ES-I3 (cell line): ENCODE measurements around the gene SYNE1.

Experiments
- H3K36me3 ChIP-seq: 2 replicates; pipeline ENCODE4 v1.6.1; 2013; ENCODE audit warnings: mild to moderate bottlenecking, low read length, control low read depth, moderate library complexity; ENCODE audit not compliant: insufficient read depth
- H3K4me1 ChIP-seq: 2 replicates; pipeline ENCODE4 v1.6.1; 2013; ENCODE audit warnings: mild to moderate bottlenecking, control low read depth, low read length; ENCODE audit not compliant: insufficient read depth
- H3K9ac ChIP-seq: 2 replicates; pipeline ENCODE4 v1.6.1; 2013; ENCODE audit warnings: low read depth, mild to moderate bottlenecking, low read length, moderate library complexity
- H3K9me3 ChIP-seq: 2 replicates; pipeline ENCODE4 v1.6.1; 2013; ENCODE audit warnings: mild to moderate bottlenecking, low read length, moderate library complexity; ENCODE audit not compliant: control insufficient read depth, insufficient read depth

SYNE1 gene

DNA sequence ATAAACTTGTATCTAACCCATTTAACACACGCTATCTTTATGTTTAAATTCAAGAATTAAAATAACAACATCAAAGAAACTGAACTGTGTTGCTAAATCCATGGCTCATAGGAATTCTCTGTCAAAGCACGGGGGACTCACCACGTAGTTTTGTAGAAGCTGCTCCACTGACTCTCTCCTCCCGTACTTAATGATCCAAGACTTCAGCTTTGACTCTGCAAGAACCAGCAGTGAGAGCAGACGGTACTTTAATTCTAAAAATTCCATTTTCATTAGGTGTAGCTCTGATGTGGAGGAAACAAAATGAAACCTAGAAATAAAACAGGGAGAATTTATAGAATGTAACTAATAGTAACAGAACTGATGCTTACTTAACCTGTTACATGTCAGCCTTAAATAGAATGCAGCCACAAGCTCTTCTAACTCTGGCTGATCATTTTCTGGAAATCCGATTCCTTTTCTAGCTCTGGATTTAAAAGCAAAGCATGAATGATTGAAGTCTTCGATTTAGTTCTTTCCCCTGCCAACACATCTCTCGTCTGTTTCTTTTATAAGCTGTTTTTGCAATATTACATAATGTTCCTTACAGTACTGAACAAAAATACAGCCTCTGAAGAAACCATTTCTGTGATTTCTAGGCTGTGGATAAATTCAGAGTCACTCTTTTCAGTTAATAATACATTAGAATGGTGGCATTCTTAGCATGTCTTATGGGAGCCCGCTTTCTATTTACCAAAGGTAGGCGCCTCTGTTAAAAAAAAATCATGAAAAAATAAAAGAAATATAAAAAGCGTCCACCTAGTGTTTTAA is 165.5 kb downstream of the SYNE1 start:
- Histone ChIP-seq H3K36me3 (no peaks in the 10 kb centered on the region), H3K9me3 (no peaks in the 10 kb centered on the region), H3K9ac (no peak overlapping the region), H3K4me1 (no peaks in the 10 kb centered on the region)

- no peaks in the 10 kb centered on the region for H3K36me3 ChIP-seq
- no peak overlapping the region for H3K9ac ChIP-seq
- no peaks in the 10 kb centered on the region for H3K9me3 ChIP-seq
- H3K4me1 ChIP-seq = no peaks in the 10 kb centered on the region
These were observed 174.0 kb downstream of the SYNE1 start for GRCh38 chr6:152463164-152463563.

DNA sequence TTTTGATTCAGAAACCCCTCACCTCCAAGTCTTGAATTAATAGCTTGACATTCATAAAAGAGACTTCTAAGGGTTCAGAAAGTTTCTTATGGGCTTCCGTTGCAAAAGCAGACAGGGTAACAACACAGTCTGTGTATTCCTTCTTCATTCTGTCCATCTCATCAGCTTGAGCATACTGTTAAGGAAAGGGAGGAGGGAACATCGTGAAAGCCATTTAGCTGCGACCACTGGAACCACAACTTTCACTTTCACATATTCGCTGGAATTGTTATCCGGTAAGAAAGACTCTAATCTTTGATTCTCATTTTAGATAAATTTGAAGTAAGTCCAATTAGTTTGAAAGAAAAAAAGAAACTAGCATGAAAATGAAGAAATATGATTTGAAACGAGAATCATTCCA is 174.4 kb downstream of the SYNE1 start:
- Histone ChIP-seq H3K36me3 (no peaks in the 10 kb centered on the region), H3K4me1 (no peaks in the 10 kb centered on the region), H3K9me3 (no peaks in the 10 kb centered on the region), H3K9ac (no peak overlapping the region)

DNA sequence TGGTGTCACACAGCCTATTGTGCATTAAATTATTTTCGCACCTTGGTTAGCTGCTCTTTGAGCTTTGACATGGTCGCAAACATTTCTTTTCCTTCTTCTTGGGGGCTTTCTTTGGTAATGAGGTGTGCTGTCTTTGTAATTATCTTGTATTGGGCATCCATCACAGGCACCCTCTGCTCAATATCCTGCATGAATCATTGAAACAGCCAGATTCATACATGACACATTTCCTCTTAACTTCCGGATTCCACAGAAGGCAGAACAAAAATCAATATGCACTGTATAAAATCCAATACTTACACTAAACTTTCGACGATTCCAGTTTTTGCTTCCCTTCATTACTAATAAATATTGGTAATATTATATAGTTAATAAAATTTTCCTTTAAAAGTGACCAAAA is 175.6 kb downstream of the SYNE1 start:
- Histone ChIP-seq H3K36me3 (no peaks in the 10 kb centered on the region), H3K9me3 (no peaks in the 10 kb centered on the region), H3K4me1 (no peaks in the 10 kb centered on the region), H3K9ac (no peak overlapping the region)

DNA sequence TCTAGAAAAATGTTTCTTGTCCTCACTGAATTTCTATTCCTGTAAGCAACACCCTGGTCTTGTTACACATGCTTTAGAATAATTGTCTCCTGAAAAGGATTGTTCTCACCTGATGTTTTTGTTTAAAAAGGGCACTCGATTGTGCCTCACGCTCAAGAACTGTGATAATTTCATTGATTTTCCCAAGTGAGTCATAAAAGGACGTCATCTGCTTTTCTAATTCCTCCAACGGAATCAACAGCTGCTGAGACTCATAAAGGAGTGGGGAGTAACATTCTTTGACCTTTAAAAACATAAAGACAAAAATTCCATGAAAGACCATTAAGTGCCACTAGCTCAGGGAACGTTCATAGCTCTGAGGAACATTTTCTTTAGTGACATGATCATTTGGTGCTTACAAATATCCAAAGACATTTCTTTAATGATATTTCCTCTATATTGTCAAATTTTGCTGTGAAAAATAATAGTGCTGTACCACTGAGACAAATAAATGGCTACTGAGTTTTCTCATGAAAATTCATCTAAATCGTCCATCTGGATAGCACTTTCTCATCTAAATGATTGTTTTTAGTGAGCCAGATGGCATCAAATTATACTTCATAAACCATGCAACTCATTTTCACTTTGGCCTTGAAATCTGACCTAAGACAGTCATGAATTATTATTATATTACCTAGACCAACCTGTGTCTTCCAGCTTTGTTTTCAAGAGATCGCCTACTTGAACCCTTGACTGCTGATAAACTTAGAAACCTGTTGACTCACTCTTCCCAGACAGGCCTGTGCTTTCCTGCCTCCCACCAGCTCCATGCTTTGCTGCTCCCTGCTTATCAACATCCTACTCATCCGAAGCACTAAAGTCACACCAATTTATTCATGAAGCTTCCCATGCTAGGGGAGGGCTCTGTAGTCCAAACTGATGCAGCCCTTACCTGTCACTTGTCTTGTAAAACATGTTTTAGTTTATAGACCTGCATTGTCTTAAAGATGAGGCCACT is 178.2 kb downstream of the SYNE1 start:
- no peaks in the 10 kb centered on the region for H3K9me3 ChIP-seq
- no peaks in the 10 kb centered on the region for H3K4me1 ChIP-seq
- H3K9ac ChIP-seq = no peak overlapping the region
- H3K36me3 ChIP-seq = no peaks in the 10 kb centered on the region

- Histone ChIP-seq H3K4me1 (no peaks in the 10 kb centered on the region), H3K9me3 (no peaks in the 10 kb centered on the region), H3K36me3 (no peaks in the 10 kb centered on the region), H3K9ac (no peak overlapping the region)
These were observed 179.1 kb downstream of the SYNE1 start for GRCh38 chr6:152457949-152458624.

DNA sequence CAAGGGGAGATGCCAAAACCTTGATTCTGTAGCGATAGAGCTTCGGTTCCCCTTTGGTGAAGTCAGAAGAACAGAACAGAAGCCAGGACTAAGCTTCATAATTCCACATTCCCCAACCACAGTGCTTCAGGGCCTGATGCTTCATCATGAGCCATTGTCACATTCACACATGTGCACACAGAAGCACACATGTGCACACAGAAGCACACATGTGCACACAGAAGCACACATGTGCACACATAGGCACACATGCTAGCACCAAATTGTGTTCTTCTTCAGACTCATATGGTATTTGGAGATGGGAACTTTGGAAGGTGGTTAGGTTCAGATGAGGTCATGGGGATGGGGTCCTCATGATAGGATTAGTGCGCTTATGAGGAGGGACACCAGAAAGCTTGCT is 183.2 kb downstream of the SYNE1 start:
- Histone ChIP-seq H3K9me3 (no peaks in the 10 kb centered on the region), H3K36me3 (no peaks in the 10 kb centered on the region), H3K9ac (no peak overlapping the region), H3K4me1 (no peaks in the 10 kb centered on the region)

DNA sequence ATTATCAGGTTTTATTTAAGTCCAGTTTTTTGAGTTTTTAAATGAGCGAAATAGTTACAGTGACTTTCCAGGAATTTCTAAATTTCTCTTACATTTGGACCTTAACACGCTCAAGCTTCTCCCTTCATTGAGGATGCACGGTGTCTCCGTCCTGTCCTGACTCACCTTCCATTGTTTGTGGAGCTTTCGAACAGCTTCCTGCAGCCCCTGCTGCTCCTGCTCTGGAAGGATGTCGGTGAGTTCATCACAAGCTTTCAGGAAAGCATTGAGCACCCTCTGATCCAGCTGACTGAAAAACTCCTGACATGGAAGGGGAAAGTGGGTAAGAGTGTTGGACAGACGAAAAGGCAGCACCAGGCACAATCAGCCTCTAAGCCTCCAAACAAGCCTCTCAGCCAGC is 183.7 kb downstream of the SYNE1 start:
- Histone ChIP-seq H3K9me3 (no peaks in the 10 kb centered on the region), H3K36me3 (no peaks in the 10 kb centered on the region), H3K4me1 (no peaks in the 10 kb centered on the region), H3K9ac (no peak overlapping the region)

- Histone ChIP-seq H3K4me1 (no peaks in the 10 kb centered on the region), H3K9me3 (no peaks in the 10 kb centered on the region), H3K9ac (no peak overlapping the region), H3K36me3 (no peaks in the 10 kb centered on the region)
These were observed 184.5 kb downstream of the SYNE1 start for GRCh38 chr6:152452639-152453038.

- Histone ChIP-seq H3K36me3 (no peaks in the 10 kb centered on the region), H3K9ac (no peak overlapping the region), H3K4me1 (no peaks in the 10 kb centered on the region), H3K9me3 (no peaks in the 10 kb centered on the region)
These were observed 186.6 kb downstream of the SYNE1 start for GRCh38 chr6:152450519-152450918.

GRCh38 chr6:152441902-152442301 is 195.3 kb downstream of the SYNE1 start:
- no peaks in the 10 kb centered on the region for H3K9me3 ChIP-seq
- H3K4me1 ChIP-seq = no peaks in the 10 kb centered on the region; the same call in 1 of the 2 replicates
- no peak overlapping the region for H3K9ac ChIP-seq
- H3K36me3 ChIP-seq = no peaks in the 10 kb centered on the region

DNA sequence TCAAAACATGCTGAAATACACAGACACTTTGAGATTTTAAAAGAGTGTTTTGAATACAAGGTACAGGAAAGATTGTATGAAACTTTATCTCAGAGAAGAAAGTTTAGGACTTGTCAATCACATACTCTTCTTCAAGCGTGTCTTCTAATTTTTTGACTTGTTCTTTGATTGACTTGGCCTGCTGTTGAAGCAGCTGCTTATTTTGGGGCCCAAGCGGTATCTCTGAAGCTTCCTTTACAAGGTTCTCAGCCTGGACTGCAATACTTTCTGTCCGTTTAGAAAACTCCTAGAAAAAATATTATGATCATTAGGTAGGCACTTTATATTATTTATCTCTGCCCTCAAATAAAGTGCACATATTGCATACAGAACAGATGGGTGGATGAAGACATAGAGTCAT is 201.3 kb downstream of the SYNE1 start:
- no peak overlapping the region for H3K9ac ChIP-seq

GRCh38 chr6:152432758-152433157 is 204.4 kb downstream of the SYNE1 start:
- Histone ChIP-seq H3K9me3 (no peaks in the 10 kb centered on the region), H3K9ac (no peak overlapping the region), H3K4me1 (no peaks in the 10 kb centered on the region), H3K36me3 (no peaks in the 10 kb centered on the region)

More for the DNA sequence above, 201.3 kb downstream of the SYNE1 start:
- Histone ChIP-seq H3K9me3 (no peaks in the 10 kb centered on the region), H3K36me3 (no peaks in the 10 kb centered on the region), H3K4me1 (no peaks in the 10 kb centered on the region; the same call in 1 of the 2 replicates)

DNA sequence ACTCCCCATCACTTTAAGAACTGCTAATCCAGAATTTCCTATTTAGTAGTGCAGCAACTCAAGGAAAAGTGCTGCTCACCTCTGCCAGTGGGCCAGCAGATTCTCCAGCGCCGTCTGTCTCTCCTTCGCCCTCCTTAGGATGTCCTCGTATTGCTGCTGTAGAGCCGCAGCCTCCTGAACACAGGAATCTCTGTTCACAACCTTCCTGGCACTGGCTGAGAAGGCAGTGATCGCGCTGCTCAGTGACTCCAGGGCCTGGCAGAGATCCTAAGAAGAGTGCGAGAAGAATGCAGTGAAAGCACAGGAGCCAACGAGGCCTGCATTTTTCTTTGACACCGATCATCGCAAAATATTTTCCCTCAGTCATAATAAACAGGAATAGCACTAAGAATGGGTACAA is 209.0 kb downstream of the SYNE1 start:
- Histone ChIP-seq H3K4me1 (no peaks in the 10 kb centered on the region), H3K9me3 (no peaks in the 10 kb centered on the region)

More for the DNA sequence above, 209.0 kb downstream of the SYNE1 start:
- Histone ChIP-seq H3K9ac (no peak overlapping the region), H3K36me3 (no peaks in the 10 kb centered on the region)
